SH-SY5Y (cell line): ENCODE results near the gene MAGI2.

ENCODE experiments used
- GATA2 ChIP-seq: IDR thresholded peaks from 2 replicates; pipeline ENCODE4 v1.6.1; 2011; ENCODE audit warnings: mild to moderate bottlenecking, low read depth, low read length
- GATA3 ChIP-seq: IDR thresholded peaks from 2 replicates; pipeline ENCODE4 v1.6.1; 2011; ENCODE audit warnings: low read depth, mild to moderate bottlenecking, low read length, moderate library complexity

DNA sequence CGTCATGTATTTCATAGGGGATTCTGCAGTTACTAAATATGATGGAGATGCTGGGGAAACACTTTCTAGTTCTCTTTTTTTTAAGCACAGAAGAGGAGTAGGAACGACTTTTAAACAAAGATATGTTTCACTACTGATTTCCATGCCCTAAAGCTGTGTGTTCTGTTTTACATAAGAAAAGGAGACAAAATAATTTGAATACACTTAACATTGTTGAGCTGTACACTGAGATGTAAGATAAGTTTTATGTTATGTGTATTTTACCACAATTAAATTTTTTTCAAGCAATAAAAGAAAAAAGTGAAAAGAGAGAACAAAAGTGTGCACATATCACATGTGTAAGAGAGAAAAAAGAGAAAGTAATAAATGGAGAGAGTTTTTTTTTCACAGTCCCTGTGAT lies 1246.7 kb downstream of the MAGI2 start:
- TF ChIP-seq GATA3 = no peak
- TF ChIP-seq GATA2 = no peak
